Measurements from ENCODE around the gene CAPNS1. TPM values are rescaled to one million over a fixed set of nuclear protein-coding genes. Genes with fewer than 3 reads are reported as not detected.

The CAPNS1 gene
- total RNA-seq, 3 donors from 2014 or later: 501 to 878 (median 756) TPM

DNA sequence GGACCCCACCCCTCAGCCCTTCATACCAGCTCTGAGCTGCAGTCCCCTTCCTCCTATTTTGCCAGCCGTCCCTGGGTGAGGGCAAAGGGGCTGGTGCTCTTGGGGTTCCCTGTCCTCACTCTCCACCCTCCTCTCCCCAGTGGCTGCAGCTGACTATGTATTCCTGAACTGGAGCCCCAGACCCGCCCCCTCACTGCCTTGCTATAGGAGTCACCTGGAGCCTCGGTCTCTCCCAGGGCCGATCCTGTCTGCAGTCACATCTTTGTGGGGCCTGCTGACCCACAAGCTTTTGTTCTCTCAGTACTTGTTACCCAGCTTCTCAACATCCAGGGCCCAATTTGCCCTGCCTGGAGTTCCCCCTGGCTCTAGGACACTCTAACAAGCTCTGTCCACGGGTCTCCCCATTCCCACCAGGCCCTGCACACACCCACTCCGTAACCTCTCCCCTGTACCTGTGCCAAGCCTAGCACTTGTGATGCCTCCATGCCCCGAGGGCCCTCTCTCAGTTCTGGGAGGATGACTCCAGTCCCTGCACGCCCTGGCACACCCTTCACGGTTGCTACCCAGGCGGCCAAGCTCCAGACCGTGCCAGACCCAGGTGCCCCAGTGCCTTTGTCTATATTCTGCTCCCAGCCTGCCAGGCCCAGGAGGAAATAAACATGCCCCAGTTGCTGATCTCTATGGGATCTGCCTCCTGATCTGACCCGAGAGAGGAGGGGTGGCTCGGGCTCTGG, 10.0 kb downstream of the CAPNS1 start:
- ATAC-seq: no peak
- H3K36me3 ChIP-seq (ENCODE audit: low read depth): peaks cover 13% of the 10 kb centered on the region

GRCh38 chr19:36150586-36150985, 10.7 kb downstream of the CAPNS1 start:
- Histone ChIP-seq H3K9me3 (no peaks in the 10 kb centered on the region), H3K36me3 (ENCODE audit: low read depth) (peaks cover 8% of the 10 kb centered on the region), H3K4me1 (ENCODE audit: low read depth) (no peaks in the 10 kb centered on the region), H3K4me3 (no peak overlapping the region)
- DNase-seq (peak in 1 of 3 donors; percentile 24), ATAC-seq (no peak)
- intact Hi-C loops (cut with DNase I, micrococcal nuclease): no loop called here
- TF ChIP-seq, protein P1, sequence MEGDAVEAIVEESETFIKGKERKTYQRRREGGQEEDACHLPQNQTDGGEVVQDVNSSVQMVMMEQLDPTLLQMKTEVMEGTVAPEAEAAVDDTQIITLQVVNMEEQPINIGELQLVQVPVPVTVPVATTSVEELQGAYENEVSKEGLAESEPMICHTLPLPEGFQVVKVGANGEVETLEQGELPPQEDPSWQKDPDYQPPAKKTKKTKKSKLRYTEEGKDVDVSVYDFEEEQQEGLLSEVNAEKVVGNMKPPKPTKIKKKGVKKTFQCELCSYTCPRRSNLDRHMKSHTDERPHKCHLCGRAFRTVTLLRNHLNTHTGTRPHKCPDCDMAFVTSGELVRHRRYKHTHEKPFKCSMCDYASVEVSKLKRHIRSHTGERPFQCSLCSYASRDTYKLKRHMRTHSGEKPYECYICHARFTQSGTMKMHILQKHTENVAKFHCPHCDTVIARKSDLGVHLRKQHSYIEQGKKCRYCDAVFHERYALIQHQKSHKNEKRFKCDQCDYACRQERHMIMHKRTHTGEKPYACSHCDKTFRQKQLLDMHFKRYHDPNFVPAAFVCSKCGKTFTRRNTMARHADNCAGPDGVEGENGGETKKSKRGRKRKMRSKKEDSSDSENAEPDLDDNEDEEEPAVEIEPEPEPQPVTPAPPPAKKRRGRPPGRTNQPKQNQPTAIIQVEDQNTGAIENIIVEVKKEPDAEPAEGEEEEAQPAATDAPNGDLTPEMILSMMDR (IDR thresholded peaks at IDR 0.05): no peak

More for the DNA sequence above, 10.0 kb downstream of the CAPNS1 start:
- H3K4me3 ChIP-seq: no peak overlapping the region
- no peaks in the 10 kb centered on the region for H3K4me1 ChIP-seq (ENCODE audit: low read depth)
- DNase-seq: peak in 1 of 3 donors; percentile 21
- TF ChIP-seq, protein P1 (IDR thresholded peaks at IDR 0.05): no peak
- intact Hi-C loops (cut with DNase I, micrococcal nuclease): no loop called here
- no peaks in the 10 kb centered on the region for H3K9me3 ChIP-seq

GRCh38 chr19:36151144-36152018, 11.5 kb downstream of the CAPNS1 start:
- DNase-seq (peak in 1 of 3 donors; percentile 34), ATAC-seq (peak; percentile 41)
- intact Hi-C loops (cut with DNase I, micrococcal nuclease): no loop called here
- TF ChIP-seq, protein P1 (IDR thresholded peaks at IDR 0.05): no peak
- peaks cover 5% of the 10 kb centered on the region for H3K36me3 ChIP-seq (ENCODE audit: low read depth)
- no peak overlapping the region for H3K4me3 ChIP-seq
- H3K4me1 ChIP-seq (ENCODE audit: low read depth): no peaks in the 10 kb centered on the region
- no peaks in the 10 kb centered on the region for H3K9me3 ChIP-seq

GRCh38 chr19:36152019-36152351, 12.1 kb downstream of the CAPNS1 start:
- TF ChIP-seq, protein P1 (IDR thresholded peaks at IDR 0.05): no peak
- no peaks in the 10 kb centered on the region for H3K9me3 ChIP-seq
- DNase-seq (no peak), ATAC-seq (no peak)
- H3K4me1 ChIP-seq (ENCODE audit: low read depth): no peaks in the 10 kb centered on the region
- no peak overlapping the region for H3K4me3 ChIP-seq
- intact Hi-C loops (cut with DNase I, micrococcal nuclease): no loop called here
- no peaks in the 10 kb centered on the region for H3K36me3 ChIP-seq (ENCODE audit: low read depth)

GRCh38 chr19:36152352-36153091, 12.7 kb downstream of the CAPNS1 start, which contains the start of gene COX7A1:
Gene COX7A1 (minus strand): TSS chr19:36152447. CDS start chr19:36152407, 40 bp downstream.
- H3K36me3 ChIP-seq (ENCODE audit: low read depth): no peaks in the 10 kb centered on the region
- peak in 1 of 3 donors; percentile 46 for DNase-seq

More at GRCh38 chr19:36152352-36153091, 12.7 kb downstream of the CAPNS1 start, which contains the start of gene COX7A1:
- TF ChIP-seq, protein P1 (IDR thresholded peaks at IDR 0.05): no peak
- peak; percentile 54 for ATAC-seq
- Histone ChIP-seq H3K4me1 (ENCODE audit: low read depth) (no peaks in the 10 kb centered on the region), H3K9me3 (no peaks in the 10 kb centered on the region), H3K4me3 (no peak within 1 kb of the TSS)
- intact Hi-C loops (cut with DNase I, micrococcal nuclease): no loop called here
